ENCODE measurements around the gene SDK1.

SDK1 gene

DNA sequence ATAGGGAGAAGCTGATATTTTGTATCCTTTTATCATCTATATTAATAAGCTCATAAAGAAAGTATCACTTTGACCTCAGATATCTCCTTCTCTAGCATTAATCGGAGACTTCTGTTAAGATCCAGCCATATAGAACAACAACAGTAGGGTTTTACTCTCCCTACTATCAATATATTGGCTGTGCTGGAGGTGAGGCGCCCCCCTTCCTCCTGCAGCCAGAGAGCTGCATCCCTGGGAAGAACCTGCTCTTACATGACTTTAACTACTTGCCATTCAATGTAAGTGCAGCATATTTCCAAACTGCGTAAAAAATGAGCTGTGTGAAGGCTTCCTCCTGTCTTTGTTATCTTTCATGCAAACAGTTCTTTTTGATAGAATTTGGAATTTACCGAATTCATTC lies 247.8 kb downstream of the SDK1 start:
- DNase-seq (ENCODE audit: low spot score in 2 of 2) (no peak), ATAC-seq (replicated peaks; ENCODE audit: extremely low read depth, poor library complexity, severe bottlenecking) (no peak)
- Mint-ChIP-seq H3K27ac (ENCODE audit: low read depth) (no peak overlapping the region), H3K4me3 (no peak overlapping the region), H3K4me1 (no peaks in the 10 kb centered on the region), H3K36me3 (ENCODE audit: insufficient read depth) (no peaks in the 10 kb centered on the region), H3K27me3 (peaks cover 33% of the 10 kb centered on the region), H3K9me3 (no peaks in the 10 kb centered on the region)

GRCh38 chr7:3549601-3550000 lies 248.5 kb downstream of the SDK1 start:
- Mint-ChIP-seq H3K27ac (ENCODE audit: low read depth) (no peak overlapping the region), H3K4me3 (no peak overlapping the region), H3K9me3 (no peaks in the 10 kb centered on the region), H3K4me1 (no peaks in the 10 kb centered on the region), H3K27me3 (peaks cover 41% of the 10 kb centered on the region), H3K36me3 (ENCODE audit: insufficient read depth) (no peaks in the 10 kb centered on the region)
- DNase-seq (ENCODE audit: low spot score in 2 of 2): no peak
- ATAC-seq (replicated peaks; ENCODE audit: extremely low read depth, poor library complexity, severe bottlenecking): no peak

GRCh38 chr7:3551536-3551935 lies 250.5 kb downstream of the SDK1 start:
- no peak for ATAC-seq (replicated peaks; ENCODE audit: extremely low read depth, poor library complexity, severe bottlenecking)
- H3K9me3 Mint-ChIP-seq: no peaks in the 10 kb centered on the region
- H3K36me3 Mint-ChIP-seq (ENCODE audit: insufficient read depth): no peaks in the 10 kb centered on the region
- DNase-seq (ENCODE audit: low spot score in 2 of 2): no peak
- H3K4me3 Mint-ChIP-seq: no peak overlapping the region
- peaks cover 54% of the 10 kb centered on the region for H3K27me3 Mint-ChIP-seq
- H3K27ac Mint-ChIP-seq (ENCODE audit: low read depth): no peak overlapping the region
- no peaks in the 10 kb centered on the region for H3K4me1 Mint-ChIP-seq

GRCh38 chr7:3552499-3552898 lies 251.4 kb downstream of the SDK1 start:
- H3K36me3 Mint-ChIP-seq (ENCODE audit: insufficient read depth): no peaks in the 10 kb centered on the region
- no peaks in the 10 kb centered on the region for H3K4me1 Mint-ChIP-seq
- H3K27ac Mint-ChIP-seq (ENCODE audit: low read depth): no peak overlapping the region
- no peaks in the 10 kb centered on the region for H3K9me3 Mint-ChIP-seq
- H3K4me3 Mint-ChIP-seq: no peak overlapping the region
- DNase-seq (ENCODE audit: low spot score in 2 of 2) (no peak), ATAC-seq (replicated peaks; ENCODE audit: extremely low read depth, poor library complexity, severe bottlenecking) (no peak)
- peaks cover 59% of the 10 kb centered on the region for H3K27me3 Mint-ChIP-seq

DNA sequence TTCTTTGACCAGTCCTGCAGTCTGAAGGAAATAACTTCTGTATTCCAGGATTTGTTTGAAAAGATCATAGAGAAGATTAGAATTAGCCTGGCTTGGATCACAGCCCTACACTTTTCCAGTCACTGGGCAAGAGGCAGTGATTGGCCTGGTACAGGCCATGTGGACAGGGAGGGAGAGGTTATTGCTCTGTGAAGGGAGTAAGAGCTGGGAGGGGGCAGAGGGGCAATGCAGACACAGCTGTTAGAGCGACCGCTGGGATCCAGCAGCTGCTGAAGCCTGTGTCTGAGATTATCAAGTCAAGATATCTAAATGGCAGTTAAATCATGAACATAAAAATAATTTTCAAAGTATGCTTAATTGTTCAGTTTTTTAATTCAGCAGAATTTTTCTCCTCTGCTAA lies 257.3 kb downstream of the SDK1 start:
- peaks cover 70% of the 10 kb centered on the region for H3K27me3 Mint-ChIP-seq
- H3K4me1 Mint-ChIP-seq: no peaks in the 10 kb centered on the region
- H3K36me3 Mint-ChIP-seq (ENCODE audit: insufficient read depth): peaks cover 2% of the 10 kb centered on the region
- H3K4me3 Mint-ChIP-seq: no peak overlapping the region
- no peaks in the 10 kb centered on the region for H3K9me3 Mint-ChIP-seq
- no peak for ATAC-seq (replicated peaks; ENCODE audit: extremely low read depth, poor library complexity, severe bottlenecking)
- no peak overlapping the region for H3K27ac Mint-ChIP-seq (ENCODE audit: low read depth)
- DNase-seq (ENCODE audit: low spot score in 2 of 2): no peak

- H3K4me3 Mint-ChIP-seq: no peak overlapping the region
- no peak overlapping the region for H3K27ac Mint-ChIP-seq (ENCODE audit: low read depth)
- H3K4me1 Mint-ChIP-seq: no peaks in the 10 kb centered on the region
- no peaks in the 10 kb centered on the region for H3K9me3 Mint-ChIP-seq
- no peak for DNase-seq (ENCODE audit: low spot score in 2 of 2)
- H3K36me3 Mint-ChIP-seq (ENCODE audit: insufficient read depth): peaks cover 2% of the 10 kb centered on the region
- no peak for ATAC-seq (replicated peaks; ENCODE audit: extremely low read depth, poor library complexity, severe bottlenecking)
- peaks cover 66% of the 10 kb centered on the region for H3K27me3 Mint-ChIP-seq
Measured at GRCh38 chr7:3559278-3559677, 258.2 kb downstream of the SDK1 start.

DNA sequence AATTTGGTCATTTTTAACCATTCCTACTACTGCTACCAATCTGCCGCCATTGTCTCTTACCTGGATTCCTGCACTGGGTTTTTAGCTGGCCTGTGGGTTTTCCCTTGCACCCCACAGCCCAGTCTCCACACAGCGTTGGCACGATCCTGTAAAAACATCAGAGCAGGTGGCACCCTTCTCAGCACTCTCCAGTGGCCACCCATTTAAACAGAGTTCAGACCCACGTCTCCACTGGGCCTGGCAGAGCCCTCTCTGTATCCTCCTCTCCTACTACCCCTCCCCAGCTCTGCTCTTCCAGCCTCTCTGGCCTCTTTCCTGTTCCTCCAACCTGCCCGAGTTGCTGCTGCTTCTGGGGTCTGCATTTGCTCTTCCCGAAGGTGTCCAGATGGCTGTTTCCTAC lies 259.4 kb downstream of the SDK1 start:
- H3K4me1 Mint-ChIP-seq: peaks cover 6% of the 10 kb centered on the region
- H3K27me3 Mint-ChIP-seq: peaks cover 54% of the 10 kb centered on the region
- H3K4me3 Mint-ChIP-seq: no peak overlapping the region
- H3K9me3 Mint-ChIP-seq: no peaks in the 10 kb centered on the region
- no peak for ATAC-seq (replicated peaks; ENCODE audit: extremely low read depth, poor library complexity, severe bottlenecking)
- no peak overlapping the region for H3K27ac Mint-ChIP-seq (ENCODE audit: low read depth)
- H3K36me3 Mint-ChIP-seq (ENCODE audit: insufficient read depth): peaks cover 2% of the 10 kb centered on the region
- no peak for DNase-seq (ENCODE audit: low spot score in 2 of 2)

GRCh38 chr7:3561932-3562331 lies 260.9 kb downstream of the SDK1 start:
- H3K27me3 Mint-ChIP-seq: peaks cover 39% of the 10 kb centered on the region
- peaks cover 2% of the 10 kb centered on the region for H3K36me3 Mint-ChIP-seq (ENCODE audit: insufficient read depth)
- no peak overlapping the region for H3K27ac Mint-ChIP-seq (ENCODE audit: low read depth)
- H3K4me1 Mint-ChIP-seq: peaks cover 6% of the 10 kb centered on the region
- no peaks in the 10 kb centered on the region for H3K9me3 Mint-ChIP-seq
- DNase-seq (ENCODE audit: low spot score in 2 of 2) (no peak), ATAC-seq (replicated peaks; ENCODE audit: extremely low read depth, poor library complexity, severe bottlenecking) (no peak)
- H3K4me3 Mint-ChIP-seq: no peak overlapping the region

- H3K36me3 Mint-ChIP-seq (ENCODE audit: insufficient read depth): peaks cover 2% of the 10 kb centered on the region
- DNase-seq (ENCODE audit: low spot score in 2 of 2): no peak
- H3K27me3 Mint-ChIP-seq: peaks cover 35% of the 10 kb centered on the region
- no peak overlapping the region for H3K4me3 Mint-ChIP-seq
- ATAC-seq (replicated peaks; ENCODE audit: extremely low read depth, poor library complexity, severe bottlenecking): no peak
- H3K27ac Mint-ChIP-seq (ENCODE audit: low read depth): no peak overlapping the region
- H3K4me1 Mint-ChIP-seq: peaks cover 6% of the 10 kb centered on the region
- no peaks in the 10 kb centered on the region for H3K9me3 Mint-ChIP-seq
Measured at GRCh38 chr7:3564231-3564630, 263.2 kb downstream of the SDK1 start.

GRCh38 chr7:3568516-3568915 lies 267.5 kb downstream of the SDK1 start:
- peaks cover 2% of the 10 kb centered on the region for H3K36me3 Mint-ChIP-seq (ENCODE audit: insufficient read depth)
- H3K27ac Mint-ChIP-seq (ENCODE audit: low read depth): no peak overlapping the region
- DNase-seq (ENCODE audit: low spot score in 2 of 2): no peak
- no peaks in the 10 kb centered on the region for H3K9me3 Mint-ChIP-seq
- peaks cover 20% of the 10 kb centered on the region for H3K27me3 Mint-ChIP-seq
- ATAC-seq (replicated peaks; ENCODE audit: extremely low read depth, poor library complexity, severe bottlenecking): no peak
- peaks cover 6% of the 10 kb centered on the region for H3K4me1 Mint-ChIP-seq
- H3K4me3 Mint-ChIP-seq: no peak overlapping the region

DNA sequence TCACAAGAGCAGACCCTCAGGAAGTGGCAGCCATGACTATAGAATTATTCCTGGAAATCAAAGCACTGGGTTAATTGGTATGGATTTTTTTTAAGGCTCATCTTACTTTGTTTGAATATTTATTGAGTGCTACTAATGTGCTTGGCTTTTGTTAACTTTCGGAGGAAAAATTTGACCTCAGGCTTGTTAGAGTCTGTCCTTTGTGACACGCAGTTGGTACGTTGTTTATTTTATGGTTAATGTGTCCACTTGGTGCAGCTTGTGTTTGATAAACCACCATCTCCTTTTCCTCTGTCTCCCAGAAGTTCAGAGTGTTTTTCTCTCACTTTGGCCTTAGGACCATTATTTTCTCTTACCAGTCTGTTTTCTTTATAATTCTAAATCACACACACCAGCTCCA lies 268.6 kb downstream of the SDK1 start:
- no peak for ATAC-seq (replicated peaks; ENCODE audit: extremely low read depth, poor library complexity, severe bottlenecking)
- peaks cover 2% of the 10 kb centered on the region for H3K36me3 Mint-ChIP-seq (ENCODE audit: insufficient read depth)
- no peak overlapping the region for H3K4me3 Mint-ChIP-seq
- DNase-seq (ENCODE audit: low spot score in 2 of 2): no peak
- H3K9me3 Mint-ChIP-seq: no peaks in the 10 kb centered on the region
- no peak overlapping the region for H3K27ac Mint-ChIP-seq (ENCODE audit: low read depth)
- H3K4me1 Mint-ChIP-seq: peaks cover 4% of the 10 kb centered on the region
- peaks cover 28% of the 10 kb centered on the region for H3K27me3 Mint-ChIP-seq

- DNase-seq (ENCODE audit: low spot score in 2 of 2): no peak
- Mint-ChIP-seq H3K27me3 (peaks cover 55% of the 10 kb centered on the region), H3K36me3 (ENCODE audit: insufficient read depth) (peaks cover 2% of the 10 kb centered on the region), H3K9me3 (peaks cover 14% of the 10 kb centered on the region), H3K27ac (ENCODE audit: low read depth) (no peak overlapping the region), H3K4me3 (no peak overlapping the region), H3K4me1 (no peaks in the 10 kb centered on the region)
- no peak for ATAC-seq (replicated peaks; ENCODE audit: extremely low read depth, poor library complexity, severe bottlenecking)
Measured at GRCh38 chr7:3573151-3573550, 272.1 kb downstream of the SDK1 start.

DNA sequence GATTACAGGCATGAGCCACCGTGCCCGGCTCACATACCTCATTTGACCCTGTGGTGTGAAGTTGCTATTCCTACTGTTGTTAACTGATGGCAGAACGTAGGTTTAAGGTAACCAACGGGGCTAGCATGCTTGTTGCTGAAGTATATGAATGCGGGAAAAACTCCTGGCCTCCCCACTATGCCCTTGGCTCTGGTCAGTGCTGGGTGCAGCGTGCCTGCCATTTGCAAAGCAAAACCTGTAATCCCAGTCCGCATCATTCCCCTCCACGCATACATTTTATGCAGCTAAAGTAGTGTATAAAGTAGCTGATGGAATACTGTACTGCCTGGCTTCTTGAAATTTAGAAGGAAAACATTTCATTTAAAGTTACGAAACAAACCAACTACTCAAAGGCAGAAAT lies 273.3 kb downstream of the SDK1 start:
- no peak overlapping the region for H3K4me3 Mint-ChIP-seq
- DNase-seq (ENCODE audit: low spot score in 2 of 2) (no peak), ATAC-seq (replicated peaks; ENCODE audit: extremely low read depth, poor library complexity, severe bottlenecking) (no peak)
- H3K9me3 Mint-ChIP-seq: peaks cover 16% of the 10 kb centered on the region
- no peak overlapping the region for H3K27ac Mint-ChIP-seq (ENCODE audit: low read depth)
- no peaks in the 10 kb centered on the region for H3K4me1 Mint-ChIP-seq
- H3K27me3 Mint-ChIP-seq: peaks cover 55% of the 10 kb centered on the region
- H3K36me3 Mint-ChIP-seq (ENCODE audit: insufficient read depth): peaks cover 2% of the 10 kb centered on the region

Data from central memory CD8-positive, alpha-beta T cell (primary cell).